ENCODE data around the gene MFSD2A.
"Not testable (repeated sequence)": the region's sequence is repeated elsewhere in the genome, so short reads cannot be mapped to it uniquely, and the experiment has no call there.

DNA sequence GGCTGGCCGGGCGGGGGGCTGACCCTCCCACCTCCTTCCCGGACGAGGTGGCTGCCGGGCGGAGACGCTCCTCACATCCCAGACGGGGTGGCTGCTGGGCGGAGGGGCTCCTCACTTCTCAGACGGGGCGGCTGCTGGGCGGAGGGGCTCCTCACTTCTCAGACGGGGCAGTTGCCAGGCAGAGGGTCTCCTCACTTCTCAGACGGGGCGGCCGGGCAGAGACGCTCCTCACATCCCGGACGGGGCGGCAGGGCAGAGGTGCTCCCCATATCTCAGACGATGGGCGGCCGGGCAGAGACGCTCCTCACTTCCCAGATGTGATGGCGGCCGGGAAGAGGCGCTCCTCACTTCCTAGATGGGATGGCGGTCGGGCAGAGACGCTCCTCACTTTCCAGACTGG, 41.8 kb upstream of the MFSD2A start:
- not testable (repeated sequence) for TF ChIP-seq PAX5 (IDR thresholded peaks at IDR 0.05; ENCODE audit: insufficient read depth, low read length, severe bottlenecking); POLR2AphosphoS5 (IDR thresholded peaks at IDR 0.05; ENCODE audit: low read depth, low read length)

All from GM12891 (cell line).